OCI-LY7 (cell line): ENCODE measurements around the gene MRPL19. TPM values are rescaled to one million over a fixed set of nuclear protein-coding genes. Genes with fewer than 3 reads are reported as not detected.

Source experiments
- BruUV-seq: library from RNA; stranded (reverse); fragments of 400-500 nt; replicated peaks from 2 replicates; lab custom pipeline; 2021; lab: Mats Ljungman, UMichigan
- CTCF ChIA-PET: fragments of 300-600 bp; sonication (Branson Sonifier 250); formaldehyde crosslinking; loops from one replicate; lab custom pipeline; 2022; ENCODE audit warnings: antibody characterized with exemption; ENCODE audit not compliant: unreplicated experiment; lab: Charles Lee
- POLR2A ChIA-PET: fragments of 300-600 bp; sonication (Branson Sonifier 250); formaldehyde crosslinking; loops from one replicate; lab custom pipeline; 2022; ENCODE audit warnings: antibody characterized with exemption; lab: Charles Lee
- DNase-seq: peaks from one replicate; pipeline ENCODE4 v3.0.0-alpha.2; 2015; ENCODE audit warnings: low spot score
- H2AFZ ChIP-seq: fragments of 200-600 bp; sonication (generic), shearing (Covaris generic); 2 replicates; pipeline ENCODE4 v1.6.1; 2014; ENCODE audit warnings: mild to moderate bottlenecking, antibody characterized with exemption, low read length, moderate library complexity
- H3K27ac ChIP-seq: fragments of 200-600 bp; sonication (generic); 2 replicates; pipeline ENCODE4 v1.5.1; 2014; ENCODE audit warnings: mixed run types, low read depth, mild to moderate bottlenecking, moderate library complexity, low read length, inconsistent platforms; ENCODE audit not compliant: poor library complexity, severe bottlenecking
- H3K36me3 ChIP-seq: fragments of 200-600 bp; sonication (generic); 2 replicates; pipeline ENCODE4 v1.6.1; 2014; ENCODE audit warnings: mild to moderate bottlenecking, antibody characterized with exemption, low read length, moderate library complexity, mixed read lengths; ENCODE audit not compliant: insufficient read depth
- H3K4me1 ChIP-seq: fragments of 200-600 bp; sonication (generic); 2 replicates; pipeline ENCODE4 v1.5.1; 2014; ENCODE audit warnings: mild to moderate bottlenecking, low read length; ENCODE audit not compliant: insufficient read depth, poor library complexity, severe bottlenecking
- H3K4me2 ChIP-seq: fragments of 200-600 bp; sonication (generic); 2 replicates; pipeline ENCODE4 v1.6.1; 2014; ENCODE audit warnings: mild to moderate bottlenecking, low read length
- H3K4me3 ChIP-seq: fragments of 200-600 bp; sonication (generic); 2 replicates; pipeline ENCODE4 v1.5.1; 2014; ENCODE audit warnings: mild to moderate bottlenecking, low read depth, low read length; ENCODE audit not compliant: poor library complexity, severe bottlenecking
- H3K79me2 ChIP-seq: fragments of 200-600 bp; sonication (generic); 2 replicates; pipeline ENCODE4 v1.6.1; 2016; ENCODE audit warnings: low read depth, mild to moderate bottlenecking, low read length, moderate library complexity, mixed read lengths; ENCODE audit not compliant: insufficient read depth
- H3K9me2 ChIP-seq: fragments of 200-600 bp; sonication (generic); 2 replicates; pipeline ENCODE4 v1.6.1; 2016; ENCODE audit warnings: mild to moderate bottlenecking, low read length, mixed read lengths; ENCODE audit not compliant: insufficient read depth
- H3K9me3 ChIP-seq: fragments of 200-600 bp; sonication (generic); 2 replicates; pipeline ENCODE4 v1.6.1; 2014; ENCODE audit warnings: mild to moderate bottlenecking, mixed run types, low read length, mixed read lengths
- H4K20me1 ChIP-seq: fragments of 200-600 bp; sonication (generic); 2 replicates; pipeline ENCODE4 v1.6.1; 2014; ENCODE audit warnings: mild to moderate bottlenecking, antibody characterized with exemption, low read length, moderate library complexity, mixed read lengths; ENCODE audit not compliant: insufficient read depth
- EZH2phosphoT487 ChIP-seq: fragments of 200-600 bp; sonication (generic); IDR thresholded peaks from 2 replicates; pipeline ENCODE4 v1.6.1; 2018; ENCODE audit warnings: low read depth, borderline replicate concordance, mild to moderate bottlenecking, mixed run types, antibody characterized with exemption, low read length, moderate library complexity, mixed read lengths
- intact Hi-C: fragments of 100-400 bp; cut with micrococcal nuclease; formaldehyde crosslinking; loops from one replicate; pipeline ENCODE4 v1.10.0; 2022; ENCODE audit not compliant: unreplicated experiment
- total RNA-seq, 2 experiments: library from RNA; depleted of rRNA in 1 of 2; stranded (reverse); fragments of >200 nt in 1 of 2; shearing (Covaris generic) in 1 of 2; gene quantifications; 2 replicates each; pipeline ENCODE4 v1.2.3, GENCODE V29; 2014 to 2022
- TF ChIP-seq, protein P1 (sequence below): fragments of 200-600 bp; sonication (generic); conservative IDR thresholded peaks from 2 replicates; pipeline ENCODE4 v1.5.1; 2014; ENCODE audit warnings: mild to moderate bottlenecking, antibody characterized with exemption, low read length, moderate library complexity, mixed read lengths

Gene MRPL19
- total RNA-seq, 2 experiments from 2014 or later: 42.6 to 52.7 TPM

DNA sequence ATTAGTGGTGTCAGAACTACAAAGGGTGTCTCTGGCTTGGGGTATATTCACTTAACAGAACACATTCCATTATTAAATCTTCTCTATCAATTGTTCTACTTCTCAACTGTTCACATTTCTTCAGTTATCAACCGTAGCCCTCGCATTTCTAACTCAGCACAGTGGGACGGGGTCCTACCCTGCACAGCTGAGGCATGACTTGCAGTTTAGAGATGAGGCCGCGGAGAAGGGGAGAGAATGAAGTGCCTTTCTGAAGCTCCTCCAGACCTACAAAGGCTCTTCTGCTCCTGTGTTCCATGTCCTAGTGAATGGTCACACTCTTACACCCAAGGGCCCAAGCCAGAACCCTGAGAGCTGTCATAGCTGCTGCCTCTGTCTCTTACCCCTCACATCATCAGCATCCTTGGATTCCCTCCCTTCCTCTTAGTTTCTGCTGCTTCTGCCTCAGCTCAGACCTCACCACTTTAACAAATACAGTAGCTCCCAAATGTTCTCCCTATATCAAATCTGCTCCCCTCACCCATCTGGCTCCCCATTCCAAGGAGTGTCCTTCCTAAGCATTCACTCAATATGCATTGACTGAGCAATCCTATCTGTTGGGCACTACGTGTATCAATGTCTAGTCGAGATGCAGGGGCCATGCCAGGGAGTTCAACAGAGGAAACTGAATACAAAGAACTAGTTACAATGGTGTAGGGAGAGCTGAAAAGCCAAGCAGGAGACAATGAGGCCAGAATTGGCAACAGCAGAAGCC is 34.3 kb upstream of the MRPL19 start:
- POLR2A ChIA-PET: no interaction called here
- BruUV-seq: no TSS peak
- Histone ChIP-seq H3K79me2 (no peaks in the 10 kb centered on the region), H3K36me3 (no peaks in the 10 kb centered on the region), H4K20me1 (no peaks in the 10 kb centered on the region), H3K4me1 (no peaks in the 10 kb centered on the region), H3K4me2 (no peak overlapping the region), H3K9me2 (no peaks in the 10 kb centered on the region), H3K9me3 (no peaks in the 10 kb centered on the region), H2AFZ (no peak overlapping the region), H3K4me3 (no peak overlapping the region), H3K27ac (no peak overlapping the region)
- CTCF ChIA-PET: interaction anchor here (0.7 kb wide), 1 partner anchor 955 kb away, joined by 3 read pairs; no protein-coding TSS in a partner anchor
- TF ChIP-seq EZH2phosphoT487: no peak
- TF ChIP-seq, protein P1, sequence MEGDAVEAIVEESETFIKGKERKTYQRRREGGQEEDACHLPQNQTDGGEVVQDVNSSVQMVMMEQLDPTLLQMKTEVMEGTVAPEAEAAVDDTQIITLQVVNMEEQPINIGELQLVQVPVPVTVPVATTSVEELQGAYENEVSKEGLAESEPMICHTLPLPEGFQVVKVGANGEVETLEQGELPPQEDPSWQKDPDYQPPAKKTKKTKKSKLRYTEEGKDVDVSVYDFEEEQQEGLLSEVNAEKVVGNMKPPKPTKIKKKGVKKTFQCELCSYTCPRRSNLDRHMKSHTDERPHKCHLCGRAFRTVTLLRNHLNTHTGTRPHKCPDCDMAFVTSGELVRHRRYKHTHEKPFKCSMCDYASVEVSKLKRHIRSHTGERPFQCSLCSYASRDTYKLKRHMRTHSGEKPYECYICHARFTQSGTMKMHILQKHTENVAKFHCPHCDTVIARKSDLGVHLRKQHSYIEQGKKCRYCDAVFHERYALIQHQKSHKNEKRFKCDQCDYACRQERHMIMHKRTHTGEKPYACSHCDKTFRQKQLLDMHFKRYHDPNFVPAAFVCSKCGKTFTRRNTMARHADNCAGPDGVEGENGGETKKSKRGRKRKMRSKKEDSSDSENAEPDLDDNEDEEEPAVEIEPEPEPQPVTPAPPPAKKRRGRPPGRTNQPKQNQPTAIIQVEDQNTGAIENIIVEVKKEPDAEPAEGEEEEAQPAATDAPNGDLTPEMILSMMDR: no peak
- no peak for DNase-seq
- intact Hi-C loops: no loop called here

DNA sequence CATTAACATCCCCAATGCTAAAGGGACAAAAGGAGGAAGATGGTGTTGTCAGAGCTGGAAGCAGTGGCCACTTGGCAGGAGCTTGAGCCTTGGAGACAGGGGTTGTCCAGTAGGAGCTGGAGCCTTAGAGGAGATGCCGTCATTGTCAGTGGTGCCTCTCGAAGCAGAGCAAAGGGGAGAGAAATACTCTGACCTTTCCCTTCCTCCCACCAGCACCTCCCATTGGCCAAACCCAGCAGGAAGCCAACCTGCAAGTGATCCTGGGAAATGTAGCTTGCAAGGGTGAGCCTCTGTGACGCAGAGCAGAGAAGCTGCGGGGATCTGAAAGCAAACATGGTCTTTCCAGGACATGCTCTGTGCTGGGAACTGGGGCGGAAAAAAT is 33.7 kb upstream of the MRPL19 start:
- Histone ChIP-seq H3K9me3 (no peaks in the 10 kb centered on the region), H3K4me1 (no peaks in the 10 kb centered on the region), H3K9me2 (no peaks in the 10 kb centered on the region), H2AFZ (no peak overlapping the region), H4K20me1 (no peaks in the 10 kb centered on the region), H3K27ac (no peak overlapping the region), H3K4me2 (no peak overlapping the region), H3K36me3 (no peaks in the 10 kb centered on the region), H3K4me3 (no peak overlapping the region), H3K79me2 (no peaks in the 10 kb centered on the region)
- no peak for DNase-seq
- CTCF ChIA-PET: no interaction called here
- POLR2A ChIA-PET: no interaction called here
- no TSS peak for BruUV-seq
- TF ChIP-seq EZH2phosphoT487: no peak
- TF ChIP-seq, protein P1: no peak
- intact Hi-C loops: no loop called here

DNA sequence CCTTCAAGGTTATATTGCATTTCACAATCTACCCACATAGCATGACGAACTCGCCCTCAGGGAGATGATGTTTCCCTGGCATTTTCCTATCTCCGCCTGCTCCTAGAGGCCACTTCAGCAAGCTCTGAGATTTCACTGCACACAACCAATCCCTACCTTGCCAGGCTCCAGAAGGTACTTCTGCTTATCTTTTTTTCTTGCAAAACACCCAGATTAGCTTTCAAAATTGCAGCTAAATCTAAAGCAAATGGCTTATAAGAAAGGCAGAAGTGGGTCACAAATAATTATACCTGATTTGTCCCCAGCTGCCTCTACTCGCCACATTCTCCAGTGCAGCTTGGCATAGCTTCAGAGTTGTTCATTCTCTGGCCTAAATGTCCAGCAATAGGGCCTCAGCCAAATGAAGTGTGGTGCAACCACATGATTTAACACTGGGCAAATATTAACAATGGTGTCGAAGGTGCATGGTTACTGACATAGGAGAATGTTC is 32.4 kb upstream of the MRPL19 start:
- H3K79me2 ChIP-seq: no peaks in the 10 kb centered on the region
- no peak overlapping the region for H3K27ac ChIP-seq
- H3K4me3 ChIP-seq: no peak overlapping the region
- H2AFZ ChIP-seq: no peak overlapping the region
- no peaks in the 10 kb centered on the region for H3K9me3 ChIP-seq
- ChIA-PET CTCF (no interaction called here), POLR2A (interaction anchor here (0.6 kb wide), 1 partner anchor 22 kb away, joined by 3 read pairs; no protein-coding TSS in a partner anchor)
- DNase-seq: no peak
- no TSS peak for BruUV-seq
- no peaks in the 10 kb centered on the region for H4K20me1 ChIP-seq
- H3K36me3 ChIP-seq: no peaks in the 10 kb centered on the region
- TF ChIP-seq, protein P1: no peak
- no peaks in the 10 kb centered on the region for H3K9me2 ChIP-seq
- H3K4me2 ChIP-seq: no peak overlapping the region
- no peaks in the 10 kb centered on the region for H3K4me1 ChIP-seq
- intact Hi-C loops: no loop called here
